Spleen (tissue), 7 donors: ENCODE results near the gene ASTE1.

Experiments
- CTCF ChIP-seq, 11 experiments: fragments of 200-600 bp in 7 of 11; fragments of 450-650 bp in 4 of 11; sonication (generic) in 4 of 11; IDR thresholded peaks in 8 of 11; conservative IDR thresholded peaks in 3 of 11; 1 replicate in 7 of 11; 2 replicates in 4 of 11; pipeline versions ENCODE4 v1.4.0 to v1.8.0; 2016 to 2021; ENCODE audit warnings: antibody characterized with exemption in 11 of 11, inconsistent platforms in 4 of 11, mild to moderate bottlenecking in 1 of 11
- POLR2AphosphoS5 ChIP-seq, 3 donors: sonication (generic); formaldehyde crosslinking; IDR thresholded peaks; one replicate each; pipeline ENCODE4 v1.5.1; 2017; ENCODE audit warnings: antibody characterized with exemption in 3 of 3
- donor health status: DM: no; HTN: no; CAD: no; lungs with moderate emphysema.
- donor health status: DM: no; HTN: no; CAD: no.
- donor health status: DM: no; HTN: no; CAD: no.

- TF ChIP-seq CTCF (IDR thresholded peaks at IDR 0.05 in 8 of 11, conservative IDR thresholded peaks at IDR 0.05 in 3 of 11) (no peak), POLR2AphosphoS5 (IDR thresholded peaks at IDR 0.05) (no peak)
These were observed 49.2 kb upstream of the ASTE1 start for GRCh38 chr3:131075632-131076328.
